Ascending aorta (tissue), 2 donors: Measurements from ENCODE around the gene STX1A. TPM values are rescaled to one million over a fixed set of nuclear protein-coding genes. Genes with fewer than 3 reads are reported as not detected.

Experiments used
- DNase-seq, 2 donors: peaks; one replicate each; pipeline ENCODE4 v3.0.0-alpha.2; 2019; ENCODE audit warnings: low spot score in 2 of 2
- H3K27ac ChIP-seq, 2 donors: fragments of 200-600 bp; sonication (generic); one replicate each; pipeline ENCODE4 v1.5.1; 2016 to 2017; ENCODE audit warnings: mild to moderate bottlenecking in 1 of 2
- H3K27me3 ChIP-seq: fragments of 200-600 bp; sonication (generic); one replicate; pipeline ENCODE4 v1.5.1; 2017
- H3K36me3 ChIP-seq, 2 donors: fragments of 200-600 bp; sonication (generic); one replicate each; pipeline ENCODE4 v1.5.1; 2016
- H3K4me1 ChIP-seq, 2 donors: fragments of 200-600 bp; sonication (generic); one replicate each; pipeline ENCODE4 v1.5.1; 2016 to 2017; ENCODE audit warnings: mild to moderate bottlenecking in 1 of 2
- H3K4me3 ChIP-seq, 2 donors: fragments of 200-600 bp; sonication (generic); one replicate each; pipeline ENCODE4 v1.5.1; 2016 to 2017; ENCODE audit warnings: mild to moderate bottlenecking in 1 of 2
- H3K9me3 ChIP-seq, 2 donors: fragments of 200-600 bp; sonication (generic); one replicate each; pipeline ENCODE4 v1.5.1; 2016
- intact Hi-C: fragments of 100-400 bp; cut with DNase I; formaldehyde crosslinking; loops from one replicate; pipeline ENCODE4 v1.15.1; 2023
- total RNA-seq: library from RNA; depleted of rRNA; stranded (reverse); fragments of >200 nt; gene quantifications from one replicate; pipeline ENCODE4 v1.1.0, GENCODE V29; 2016
- TF ChIP-seq, protein P1 (sequence below), 3 experiments: fragments of 200-600 bp in 2 of 3; fragments of 450-650 bp in 1 of 3; sonication (generic) in 2 of 3; IDR thresholded peaks; one replicate each; pipeline ENCODE4 v1.5.1; 2016 to 2019; ENCODE audit warnings: antibody characterized with exemption in 3 of 3, mild to moderate bottlenecking in 1 of 3, moderate library complexity in 1 of 3

The STX1A gene
- total RNA-seq, 1 donor from 2014 or later = 13.1 TPM

DNA sequence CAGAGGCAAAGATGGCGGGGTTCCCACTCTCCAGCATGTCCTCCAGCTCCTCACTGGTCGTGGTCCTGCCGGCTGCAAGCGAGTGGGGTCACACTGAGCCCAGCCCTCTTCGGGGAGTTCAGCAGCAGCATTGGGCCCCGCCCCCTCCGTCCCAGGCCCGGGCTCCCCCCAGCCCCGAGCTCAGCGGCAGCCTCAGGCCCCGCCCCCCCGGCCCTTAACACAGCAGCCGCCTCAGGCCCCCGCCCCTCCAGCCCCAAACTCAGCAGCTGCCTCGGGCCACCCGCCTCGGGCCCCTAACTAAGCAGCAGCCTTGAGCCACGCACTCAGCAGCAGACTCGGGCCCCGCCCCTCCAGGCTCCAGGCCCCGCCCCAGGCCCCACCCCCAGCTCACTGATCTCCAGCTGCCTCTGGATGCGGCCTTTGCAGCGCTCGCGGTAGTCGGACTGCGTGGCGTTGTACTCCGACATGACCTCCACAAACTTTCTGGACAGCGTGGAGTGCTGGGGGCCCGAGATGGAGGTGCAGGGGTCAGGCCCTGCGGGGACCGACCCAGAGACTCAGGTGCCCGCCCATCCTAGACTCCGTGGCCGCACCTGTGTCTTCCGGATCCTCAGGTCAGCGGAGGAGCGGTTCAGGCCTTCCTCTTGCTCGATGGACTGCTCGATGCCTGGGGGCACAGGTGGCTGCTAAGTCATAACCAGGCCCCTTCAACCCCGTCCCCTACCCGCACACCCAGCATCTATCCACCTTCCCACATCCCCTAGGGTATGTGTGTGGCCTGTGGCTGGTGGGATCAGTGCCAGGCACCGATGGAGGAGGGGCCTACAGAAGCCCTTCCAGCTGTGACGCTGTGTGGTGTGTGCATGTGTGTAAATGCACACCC lies 15.5 kb downstream of the STX1A start:
- peaks cover 14 to 36% of the 10 kb centered on the region in 2 donors for H3K36me3 ChIP-seq
- intact Hi-C loops = no loop called here
- peaks cover 0 to 16% of the 10 kb centered on the region in 2 donors for H3K4me1 ChIP-seq
- peak overlapping the region in 1 of 2 donors; percentile 15 for H3K4me3 ChIP-seq
- TF ChIP-seq, protein P1, sequence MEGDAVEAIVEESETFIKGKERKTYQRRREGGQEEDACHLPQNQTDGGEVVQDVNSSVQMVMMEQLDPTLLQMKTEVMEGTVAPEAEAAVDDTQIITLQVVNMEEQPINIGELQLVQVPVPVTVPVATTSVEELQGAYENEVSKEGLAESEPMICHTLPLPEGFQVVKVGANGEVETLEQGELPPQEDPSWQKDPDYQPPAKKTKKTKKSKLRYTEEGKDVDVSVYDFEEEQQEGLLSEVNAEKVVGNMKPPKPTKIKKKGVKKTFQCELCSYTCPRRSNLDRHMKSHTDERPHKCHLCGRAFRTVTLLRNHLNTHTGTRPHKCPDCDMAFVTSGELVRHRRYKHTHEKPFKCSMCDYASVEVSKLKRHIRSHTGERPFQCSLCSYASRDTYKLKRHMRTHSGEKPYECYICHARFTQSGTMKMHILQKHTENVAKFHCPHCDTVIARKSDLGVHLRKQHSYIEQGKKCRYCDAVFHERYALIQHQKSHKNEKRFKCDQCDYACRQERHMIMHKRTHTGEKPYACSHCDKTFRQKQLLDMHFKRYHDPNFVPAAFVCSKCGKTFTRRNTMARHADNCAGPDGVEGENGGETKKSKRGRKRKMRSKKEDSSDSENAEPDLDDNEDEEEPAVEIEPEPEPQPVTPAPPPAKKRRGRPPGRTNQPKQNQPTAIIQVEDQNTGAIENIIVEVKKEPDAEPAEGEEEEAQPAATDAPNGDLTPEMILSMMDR (IDR thresholded peaks at IDR 0.05) = no peak
- no peaks in the 10 kb centered on the region for H3K9me3 ChIP-seq
- peak overlapping the region in 1 of 2 donors; percentile 63 for H3K27ac ChIP-seq
- H3K27me3 ChIP-seq = no peaks in the 10 kb centered on the region
- no peak for DNase-seq

DNA sequence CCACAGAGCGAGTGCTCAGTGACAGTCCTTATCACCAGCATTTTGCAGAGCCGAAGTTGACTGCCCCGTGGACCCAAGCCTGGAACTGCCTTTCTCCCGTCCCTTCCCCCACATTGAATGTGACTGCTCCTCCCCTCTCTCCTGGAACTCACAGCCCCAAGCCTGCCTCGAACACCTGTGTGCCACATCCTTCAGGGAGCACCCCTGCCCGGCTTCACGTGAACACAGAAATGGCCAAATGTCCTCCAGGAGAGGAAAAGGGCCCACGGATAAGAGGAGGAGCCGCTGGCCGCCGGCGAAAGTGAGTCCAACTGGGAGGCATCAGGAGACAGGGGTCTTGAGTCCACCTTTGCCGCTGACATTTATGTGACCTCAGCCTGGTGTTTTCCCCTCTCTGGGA lies 16.2 kb downstream of the STX1A start:
- Histone ChIP-seq H3K36me3 (peaks cover 18 to 44% of the 10 kb centered on the region in 2 donors), H3K9me3 (no peaks in the 10 kb centered on the region), H3K27ac (no peak overlapping the region), H3K27me3 (no peaks in the 10 kb centered on the region), H3K4me3 (no peak overlapping the region), H3K4me1 (peaks cover 0 to 16% of the 10 kb centered on the region in 2 donors)
- intact Hi-C loops = no loop called here
- DNase-seq = no peak
- TF ChIP-seq, protein P1 (IDR thresholded peaks at IDR 0.05) = no peak

DNA sequence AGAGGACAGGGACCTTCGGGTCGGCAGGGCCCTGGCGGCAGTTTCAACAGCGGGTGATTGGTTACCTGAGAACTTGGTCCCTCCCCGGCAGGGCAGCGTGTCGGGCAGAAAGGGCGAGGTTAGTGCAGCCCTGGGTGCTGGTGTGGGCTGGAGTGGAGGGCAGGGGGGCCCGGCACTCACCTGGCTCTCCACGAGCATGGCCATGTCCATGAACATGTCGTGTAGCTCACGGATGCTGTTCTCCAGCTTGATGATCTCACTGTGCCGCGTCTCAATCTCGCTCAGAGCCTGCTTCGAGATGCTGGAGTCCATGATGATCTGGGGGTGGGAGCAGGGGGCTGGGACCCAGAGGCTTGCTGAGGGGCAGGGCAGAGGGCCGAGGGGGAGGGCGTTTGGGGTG lies 16.8 kb downstream of the STX1A start:
- Histone ChIP-seq H3K9me3 (no peaks in the 10 kb centered on the region), H3K4me3 (no peak overlapping the region), H3K4me1 (peaks cover 0 to 16% of the 10 kb centered on the region in 2 donors), H3K27ac (no peak overlapping the region), H3K36me3 (peaks cover 24 to 49% of the 10 kb centered on the region in 2 donors), H3K27me3 (no peaks in the 10 kb centered on the region)
- TF ChIP-seq, protein P1 (IDR thresholded peaks at IDR 0.05) = no peak
- intact Hi-C loops = no loop called here
- no peak for DNase-seq

DNA sequence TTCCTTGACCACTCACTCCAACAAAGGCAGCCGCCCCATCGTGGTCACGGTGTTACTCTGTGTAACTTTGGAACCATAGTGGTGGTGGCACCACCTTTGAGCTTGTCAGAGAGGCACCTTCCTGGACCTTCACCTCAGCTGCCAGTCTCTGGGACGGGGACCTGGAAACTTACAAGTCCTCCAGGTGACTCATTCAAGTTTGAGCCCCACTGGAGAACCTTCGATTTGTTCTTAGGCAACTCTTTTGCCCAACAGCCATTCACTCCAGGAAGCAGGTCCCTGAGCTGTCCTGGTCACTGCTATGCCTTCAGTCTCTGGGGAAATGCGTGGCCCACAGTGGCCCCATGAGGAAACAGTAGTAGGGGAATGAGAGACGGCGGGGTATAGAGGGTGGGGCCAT lies 17.2 kb downstream of the STX1A start:
- Histone ChIP-seq H3K4me3 (no peak overlapping the region), H3K9me3 (no peaks in the 10 kb centered on the region), H3K27ac (no peak overlapping the region), H3K4me1 (peaks cover 0 to 16% of the 10 kb centered on the region in 2 donors), H3K27me3 (no peaks in the 10 kb centered on the region), H3K36me3 (peaks cover 28 to 54% of the 10 kb centered on the region in 2 donors)
- TF ChIP-seq, protein P1 (IDR thresholded peaks at IDR 0.05) = no peak
- no peak for DNase-seq
- intact Hi-C loops = no loop called here

DNA sequence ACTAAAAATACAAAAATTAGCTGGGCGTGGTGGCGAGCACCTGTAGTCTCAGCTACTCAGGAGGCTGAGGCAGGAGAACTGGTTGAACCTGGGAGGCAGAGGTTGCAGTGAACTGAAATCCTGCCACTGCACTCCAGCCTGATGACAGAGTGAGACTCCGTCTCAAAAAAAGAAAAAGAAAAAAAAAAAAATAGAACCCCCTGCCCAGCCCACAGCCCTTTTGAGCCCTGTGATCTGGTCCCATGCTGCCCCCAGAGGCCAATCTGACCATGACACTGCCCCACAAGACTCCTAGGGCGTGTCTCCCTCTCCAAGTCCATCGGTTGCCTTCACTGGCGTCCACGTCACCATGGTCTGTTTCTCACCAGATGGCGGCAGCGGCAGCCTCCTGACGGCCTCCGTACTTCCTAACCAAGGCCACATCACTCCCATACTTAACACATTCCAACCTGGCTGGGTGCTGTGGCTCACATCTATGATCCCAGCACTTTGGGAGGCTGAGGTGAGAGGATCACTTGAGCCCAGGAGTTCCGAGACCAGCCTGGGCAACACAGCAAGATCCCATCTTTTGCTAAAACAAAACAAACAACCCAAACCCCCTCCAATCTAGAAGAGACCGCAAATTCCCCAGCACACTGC lies 18.0 kb downstream of the STX1A start:
- Histone ChIP-seq H3K4me1 (peaks cover 0 to 12% of the 10 kb centered on the region in 2 donors), H3K36me3 (peaks cover 35 to 56% of the 10 kb centered on the region in 2 donors), H3K27me3 (no peaks in the 10 kb centered on the region), H3K4me3 (no peak overlapping the region), H3K27ac (no peak overlapping the region), H3K9me3 (no peaks in the 10 kb centered on the region)
- DNase-seq = no peak
- TF ChIP-seq, protein P1 (IDR thresholded peaks at IDR 0.05) = peak; percentile 6 to 50 (median 45)
- intact Hi-C loops = no loop called here
